ENCODE data around the gene USP54. TPM values are rescaled to one million over a fixed set of nuclear protein-coding genes. Genes with fewer than 3 reads are reported as not detected.

The USP54 gene
- total RNA-seq, 2 experiments from 2014 or later, result 2.7 to 3.2 TPM

DNA sequence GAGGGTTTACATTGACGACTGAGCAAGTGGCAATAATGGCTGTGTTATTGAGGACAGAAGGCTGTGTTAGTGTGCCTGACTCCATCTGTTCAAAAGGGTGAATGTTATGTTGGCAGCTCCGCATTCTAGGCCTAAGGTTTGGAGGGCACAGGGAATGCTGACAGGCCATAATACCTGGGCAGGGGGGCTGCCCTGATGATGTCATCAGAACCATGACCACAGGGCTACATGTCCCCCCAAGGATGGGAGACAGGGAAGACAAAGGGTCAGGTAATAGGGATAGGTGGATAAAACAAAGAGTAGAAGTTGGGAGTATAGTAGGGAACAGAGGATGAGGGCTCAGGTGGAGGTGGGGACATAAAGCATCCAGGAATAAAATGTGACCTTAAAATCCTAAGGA is 93.5 kb downstream of the USP54 start:
- Histone ChIP-seq H3K36me3 (ENCODE audit: insufficient read depth, low read length) (no peaks in the 10 kb centered on the region), H3K4me1 (ENCODE audit: insufficient read depth, low read length) (peaks cover 37% of the 10 kb centered on the region), H3K27me3 (ENCODE audit: control insufficient read depth in 1 of 2, insufficient read depth in 2 of 2, low read length in 2 of 2) (no peaks in the 10 kb centered on the region), H3K27ac (ENCODE audit: low read depth in 1 of 2, low read length in 2 of 2) (no peak overlapping the region), H3K4me3 (ENCODE audit: low read length) (no peak overlapping the region), H3K9me3 (ENCODE audit: control insufficient read depth in 1 of 2, insufficient read depth in 1 of 2, low read length in 2 of 2) (no peaks in the 10 kb centered on the region)
- no peak for DNase-seq
- Mint-ChIP-seq H3K36me3 (ENCODE audit: low read depth) (peaks cover 16% of the 10 kb centered on the region), H3K27ac (peak overlapping the region; percentile 78), H3K4me1 (ENCODE audit: low read depth) (peaks cover 62% of the 10 kb centered on the region), H3K9me3 (no peaks in the 10 kb centered on the region), H3K4me3 (peak overlapping the region; percentile 63), H3K27me3 (no peaks in the 10 kb centered on the region)
- ChIA-PET POLR2A (interaction anchor here (0.6 kb wide), 1 partner anchor 137 kb away, joined by 3 read pairs; no protein-coding TSS in a partner anchor), CTCF (no interaction called here)
- intact Hi-C loops (cut with DNase I, micrococcal nuclease), result loop anchor here in 1 of 2 experiments (2.0 to 10.0 kb wide), 9 partner anchors 83 to 1143 kb away; partner anchors contain the start of genes ANXA7, CHCHD1, DNAJB12 and MICU1
- TF ChIP-seq, protein P1, sequence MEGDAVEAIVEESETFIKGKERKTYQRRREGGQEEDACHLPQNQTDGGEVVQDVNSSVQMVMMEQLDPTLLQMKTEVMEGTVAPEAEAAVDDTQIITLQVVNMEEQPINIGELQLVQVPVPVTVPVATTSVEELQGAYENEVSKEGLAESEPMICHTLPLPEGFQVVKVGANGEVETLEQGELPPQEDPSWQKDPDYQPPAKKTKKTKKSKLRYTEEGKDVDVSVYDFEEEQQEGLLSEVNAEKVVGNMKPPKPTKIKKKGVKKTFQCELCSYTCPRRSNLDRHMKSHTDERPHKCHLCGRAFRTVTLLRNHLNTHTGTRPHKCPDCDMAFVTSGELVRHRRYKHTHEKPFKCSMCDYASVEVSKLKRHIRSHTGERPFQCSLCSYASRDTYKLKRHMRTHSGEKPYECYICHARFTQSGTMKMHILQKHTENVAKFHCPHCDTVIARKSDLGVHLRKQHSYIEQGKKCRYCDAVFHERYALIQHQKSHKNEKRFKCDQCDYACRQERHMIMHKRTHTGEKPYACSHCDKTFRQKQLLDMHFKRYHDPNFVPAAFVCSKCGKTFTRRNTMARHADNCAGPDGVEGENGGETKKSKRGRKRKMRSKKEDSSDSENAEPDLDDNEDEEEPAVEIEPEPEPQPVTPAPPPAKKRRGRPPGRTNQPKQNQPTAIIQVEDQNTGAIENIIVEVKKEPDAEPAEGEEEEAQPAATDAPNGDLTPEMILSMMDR (IDR thresholded peaks at IDR 0.05), result no peak
- ATAC-seq (ENCODE audit: poor library complexity), result no peak

DNA sequence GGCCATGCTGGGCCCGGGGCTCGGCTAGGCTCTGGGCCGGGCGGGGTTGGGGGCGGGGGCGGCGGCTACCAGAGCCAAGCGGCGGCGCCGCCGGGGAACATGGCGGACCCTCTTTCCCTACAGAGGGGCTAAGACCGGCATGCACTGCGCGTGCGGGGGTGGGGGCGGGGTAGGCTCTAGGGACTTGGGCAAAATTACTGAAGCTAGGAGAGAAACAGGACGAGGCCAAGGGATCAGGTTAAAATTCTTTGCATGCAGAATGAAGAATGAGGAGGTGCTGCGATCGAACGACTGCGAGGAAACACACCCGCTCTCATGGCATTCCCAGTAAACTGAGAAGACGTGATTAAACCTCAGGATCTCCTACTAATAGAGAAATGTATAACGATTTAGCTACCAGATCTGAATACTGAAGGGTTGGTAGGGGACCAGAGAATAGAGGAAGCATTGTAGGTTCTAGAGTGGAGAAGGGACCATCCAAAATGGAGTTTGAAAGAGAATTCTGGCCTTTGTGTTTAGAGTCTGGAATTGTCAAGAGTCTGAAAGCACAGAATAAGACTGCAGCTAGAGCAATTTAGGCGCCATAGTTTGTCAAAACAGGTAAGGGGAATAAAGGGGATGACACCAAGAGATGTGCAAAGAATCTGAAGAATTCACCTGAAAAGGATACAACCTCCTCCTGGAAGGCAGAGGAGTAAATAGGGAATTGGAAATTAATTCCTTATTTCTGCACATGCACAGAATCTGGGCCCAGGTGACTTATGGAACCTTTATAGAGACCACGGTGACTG is 95.1 kb downstream of the USP54 start, which contains the start of gene PPP3CB:
Gene PPP3CB, minus strand, starts transcription at position 141 of the 791 bp plus-strand sequence. Its CDS starts 135 bp downstream, at position 6.
- peak within 1 kb of the TSS; percentile 95 for H3K4me3 ChIP-seq (ENCODE audit: low read length)
- DNase-seq (peak; percentile 84 to 97 (median 90)), ATAC-seq (ENCODE audit: poor library complexity) (peak; percentile 82)
- peaks cover 31% of the 10 kb centered on the region for H3K4me1 ChIP-seq (ENCODE audit: insufficient read depth, low read length)
- ChIA-PET CTCF (no interaction called here), POLR2A (interaction anchor here (0.6 to 3.1 kb wide), 29 partner anchors 7 to 1714 kb away, joined by 3 to 36 read pairs (median 5); partner anchors contain the start of genes ANXA7, CFAP70, CHCHD1 and DNAJC9)
- no peaks in the 10 kb centered on the region for H3K36me3 ChIP-seq (ENCODE audit: insufficient read depth, low read length)
- Mint-ChIP-seq H3K27me3 (no peaks in the 10 kb centered on the region), H3K9me3 (no peaks in the 10 kb centered on the region), H3K4me1 (ENCODE audit: low read depth) (peaks cover 58% of the 10 kb centered on the region), H3K4me3 (peak within 1 kb of the TSS; percentile 91), H3K36me3 (ENCODE audit: low read depth) (peaks cover 14% of the 10 kb centered on the region), H3K27ac (peak within 1 kb of the TSS; percentile 78)
- no peaks in the 10 kb centered on the region for H3K27me3 ChIP-seq (ENCODE audit: control insufficient read depth in 1 of 2, insufficient read depth in 2 of 2, low read length in 2 of 2)
- H3K9me3 ChIP-seq (ENCODE audit: control insufficient read depth in 1 of 2, insufficient read depth in 1 of 2, low read length in 2 of 2), result no peaks in the 10 kb centered on the region
- TF ChIP-seq, protein P1 (IDR thresholded peaks at IDR 0.05), result no peak
- intact Hi-C loops (cut with DNase I, micrococcal nuclease), result loop anchor here (2.0 to 10.0 kb wide), 9 partner anchors 131 to 1141 kb away; partner anchors contain the start of genes CHCHD1 (in 1 of the 2), DNAJB12 (in 1 of the 2), DNAJC9 (in 1 of the 2) and MICU1 (in 1 of the 2)
- peak within 1 kb of the TSS; percentile 90 to 95 for H3K27ac ChIP-seq (ENCODE audit: low read depth in 1 of 2, low read length in 2 of 2)

DNA sequence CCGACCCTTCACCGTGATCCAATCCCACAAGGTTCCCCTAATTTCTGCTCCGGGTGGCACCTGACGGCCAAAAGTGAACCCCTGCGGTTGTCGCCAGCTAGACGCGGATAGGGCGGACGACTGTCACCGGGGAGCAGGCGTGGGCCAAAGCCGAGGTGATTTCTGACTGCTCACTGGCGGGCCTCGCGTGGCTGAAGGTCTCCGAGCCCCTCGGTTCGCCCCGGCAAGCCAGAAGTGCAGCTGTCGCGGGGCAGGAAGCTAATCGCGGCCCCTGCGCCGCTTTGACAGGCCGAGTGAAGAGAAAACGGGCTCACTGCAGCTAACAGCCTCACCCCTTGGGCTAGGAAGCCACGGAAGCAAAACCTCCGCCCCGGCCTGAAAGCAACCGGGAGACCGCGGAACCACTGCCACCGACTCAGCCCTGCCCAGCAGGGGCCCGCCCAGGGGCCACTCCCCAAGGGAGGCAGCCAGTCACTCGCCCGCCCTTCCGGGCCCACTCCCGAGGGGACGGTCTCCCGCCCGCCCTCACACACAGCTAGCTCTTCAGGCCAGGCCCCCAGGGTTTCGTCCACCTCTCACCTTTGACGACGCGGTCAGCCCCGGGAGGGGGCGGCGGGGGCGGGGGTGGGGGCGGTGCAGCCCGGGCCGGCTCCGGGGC is 95.8 kb downstream of the USP54 start:
- peak; percentile 80 for ATAC-seq (ENCODE audit: poor library complexity)
- Histone ChIP-seq H3K9me3 (ENCODE audit: control insufficient read depth in 1 of 2, insufficient read depth in 1 of 2, low read length in 2 of 2) (no peaks in the 10 kb centered on the region), H3K27me3 (ENCODE audit: control insufficient read depth in 1 of 2, insufficient read depth in 2 of 2, low read length in 2 of 2) (no peaks in the 10 kb centered on the region), H3K4me1 (ENCODE audit: insufficient read depth, low read length) (peaks cover 25% of the 10 kb centered on the region), H3K36me3 (ENCODE audit: insufficient read depth, low read length) (no peaks in the 10 kb centered on the region), H3K27ac (ENCODE audit: low read depth in 1 of 2, low read length in 2 of 2) (peak overlapping the region; percentile 90 to 95), H3K4me3 (ENCODE audit: low read length) (peak overlapping the region; percentile 95)
- no peaks in the 10 kb centered on the region for H3K27me3 Mint-ChIP-seq
- peak overlapping the region; percentile 78 for H3K27ac Mint-ChIP-seq
- peaks cover 14% of the 10 kb centered on the region for H3K36me3 Mint-ChIP-seq (ENCODE audit: low read depth)
- TF ChIP-seq, protein P1 (IDR thresholded peaks at IDR 0.05), result no peak
- peak overlapping the region; percentile 91 for H3K4me3 Mint-ChIP-seq
- POLR2A ChIA-PET, result interaction anchor here (0.7 to 3.1 kb wide), 28 partner anchors 8 to 1715 kb away, joined by 3 to 36 read pairs (median 4); partner anchors contain the start of genes ANXA7, CFAP70, CHCHD1 and DNAJC9
- intact Hi-C loops (cut with DNase I, micrococcal nuclease), result loop anchor here (2.0 to 10.0 kb wide), 8 partner anchors 132 to 1141 kb away; partner anchors contain the start of genes CHCHD1 (in 1 of the 2), DNAJB12 (in 1 of the 2), DNAJC9 (in 1 of the 2) and MICU1 (in 1 of the 2)
- no peaks in the 10 kb centered on the region for H3K9me3 Mint-ChIP-seq
- H3K4me1 Mint-ChIP-seq (ENCODE audit: low read depth), result peaks cover 56% of the 10 kb centered on the region
- DNase-seq, result peak; percentile 75 to 96 (median 88)
- CTCF ChIA-PET, result interaction anchor here (1.5 kb wide), 1 partner anchor 10 kb away, joined by 5 read pairs; no protein-coding TSS in a partner anchor
